Activated CD8-positive, alpha-beta T cell treated with anti-CD3 and anti-CD28 coated beads for 36 hours (primary cell): Measurements from ENCODE around the gene RAB3D. TPM values are rescaled to one million over a fixed set of nuclear protein-coding genes. Genes with fewer than 3 reads are reported as not detected.
"Not testable (repeated sequence)": the region's sequence is repeated elsewhere in the genome, so short reads cannot be mapped to it uniquely, and the experiment has no call there.

Source experiments
- ATAC-seq: fragments of 200-7000 bp; cut with Tn5 transposase; one replicate; pipeline ENCODE4 v1.10.0; 2021; ENCODE audit warnings: mild to moderate bottlenecking, moderate library complexity
- CTCF ChIA-PET: fragments of 350-600 bp; sonication (Branson Sonifier 250); formaldehyde crosslinking; loops from one replicate; lab custom pipeline; 2021; ENCODE audit warnings: antibody characterized with exemption; lab: Charles Lee
- POLR2A ChIA-PET: fragments of 350-600 bp; sonication (Branson Sonifier 250); formaldehyde crosslinking; loops from one replicate; lab custom pipeline; 2021; ENCODE audit warnings: antibody characterized with exemption; lab: Charles Lee
- DNase-seq: peaks from one replicate; pipeline ENCODE4 v3.0.0-alpha.2; 2020
- H3K27ac Mint-ChIP-seq: one replicate; pipeline ENCODE4 v1.8.0; 2021; ENCODE audit warnings: mild to moderate bottlenecking, mixed read lengths
- H3K27me3 Mint-ChIP-seq: one replicate; pipeline ENCODE4 v1.8.0; 2021; ENCODE audit warnings: mixed read lengths
- H3K36me3 Mint-ChIP-seq: one replicate; pipeline ENCODE4 v1.8.0; 2021; ENCODE audit warnings: low read depth, mixed read lengths
- H3K4me1 Mint-ChIP-seq: one replicate; pipeline ENCODE4 v1.8.0; 2021; ENCODE audit warnings: low read depth, mixed read lengths
- H3K4me3 Mint-ChIP-seq: one replicate; pipeline ENCODE4 v1.8.0; 2021; ENCODE audit warnings: mild to moderate bottlenecking, moderate library complexity, mixed read lengths
- H3K9me3 Mint-ChIP-seq: one replicate; pipeline ENCODE4 v1.8.0; 2021; ENCODE audit warnings: mixed read lengths
- intact Hi-C: fragments of 100-400 bp; cut with micrococcal nuclease; formaldehyde crosslinking; loops from one replicate; pipeline ENCODE4 v1.10.0; 2022
- total RNA-seq, 2 experiments: library from RNA; stranded (reverse); gene quantifications; one replicate each; pipeline ENCODE4 v1.2.3, GENCODE V29; 2021
- TF ChIP-seq, protein P1 (sequence below): fragments of 200-600 bp; IDR thresholded peaks from one replicate; pipeline ENCODE4 v1.8.0; 2022; ENCODE audit warnings: antibody characterized with exemption, mild to moderate bottlenecking

RAB3D gene
- total RNA-seq, 2 experiments from 2014 or later, result 6.7 to 7.0 TPM

DNA sequence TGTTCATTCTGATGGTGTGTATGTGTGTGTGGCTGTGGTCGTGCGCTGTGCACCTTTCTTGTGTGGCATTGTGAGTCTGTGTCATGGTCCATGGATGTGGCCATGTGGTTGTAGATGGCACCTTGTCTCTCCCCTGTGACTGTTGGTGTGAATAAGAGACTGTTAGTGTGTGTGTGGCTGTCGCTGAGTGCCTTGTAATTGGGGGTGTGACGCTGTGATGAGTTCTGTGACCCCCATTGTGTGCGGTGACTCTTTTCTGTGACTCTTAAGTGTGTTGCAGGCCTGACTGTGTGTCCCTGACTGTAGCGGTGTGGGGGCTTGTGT is 16.6 kb upstream of the RAB3D start:
- peak overlapping the region; percentile 39 for H3K4me3 Mint-ChIP-seq
- peaks cover 8% of the 10 kb centered on the region for H3K4me1 Mint-ChIP-seq
- ChIA-PET POLR2A (no interaction called here), CTCF (no interaction called here)
- peaks cover 10% of the 10 kb centered on the region for H3K27me3 Mint-ChIP-seq
- H3K27ac Mint-ChIP-seq, result no peak overlapping the region
- intact Hi-C loops, result no loop called here
- ATAC-seq (no peak), DNase-seq (no peak)
- H3K9me3 Mint-ChIP-seq, result no peaks in the 10 kb centered on the region
- no peaks in the 10 kb centered on the region for H3K36me3 Mint-ChIP-seq
- TF ChIP-seq, protein P1, sequence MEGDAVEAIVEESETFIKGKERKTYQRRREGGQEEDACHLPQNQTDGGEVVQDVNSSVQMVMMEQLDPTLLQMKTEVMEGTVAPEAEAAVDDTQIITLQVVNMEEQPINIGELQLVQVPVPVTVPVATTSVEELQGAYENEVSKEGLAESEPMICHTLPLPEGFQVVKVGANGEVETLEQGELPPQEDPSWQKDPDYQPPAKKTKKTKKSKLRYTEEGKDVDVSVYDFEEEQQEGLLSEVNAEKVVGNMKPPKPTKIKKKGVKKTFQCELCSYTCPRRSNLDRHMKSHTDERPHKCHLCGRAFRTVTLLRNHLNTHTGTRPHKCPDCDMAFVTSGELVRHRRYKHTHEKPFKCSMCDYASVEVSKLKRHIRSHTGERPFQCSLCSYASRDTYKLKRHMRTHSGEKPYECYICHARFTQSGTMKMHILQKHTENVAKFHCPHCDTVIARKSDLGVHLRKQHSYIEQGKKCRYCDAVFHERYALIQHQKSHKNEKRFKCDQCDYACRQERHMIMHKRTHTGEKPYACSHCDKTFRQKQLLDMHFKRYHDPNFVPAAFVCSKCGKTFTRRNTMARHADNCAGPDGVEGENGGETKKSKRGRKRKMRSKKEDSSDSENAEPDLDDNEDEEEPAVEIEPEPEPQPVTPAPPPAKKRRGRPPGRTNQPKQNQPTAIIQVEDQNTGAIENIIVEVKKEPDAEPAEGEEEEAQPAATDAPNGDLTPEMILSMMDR, result no peak

DNA sequence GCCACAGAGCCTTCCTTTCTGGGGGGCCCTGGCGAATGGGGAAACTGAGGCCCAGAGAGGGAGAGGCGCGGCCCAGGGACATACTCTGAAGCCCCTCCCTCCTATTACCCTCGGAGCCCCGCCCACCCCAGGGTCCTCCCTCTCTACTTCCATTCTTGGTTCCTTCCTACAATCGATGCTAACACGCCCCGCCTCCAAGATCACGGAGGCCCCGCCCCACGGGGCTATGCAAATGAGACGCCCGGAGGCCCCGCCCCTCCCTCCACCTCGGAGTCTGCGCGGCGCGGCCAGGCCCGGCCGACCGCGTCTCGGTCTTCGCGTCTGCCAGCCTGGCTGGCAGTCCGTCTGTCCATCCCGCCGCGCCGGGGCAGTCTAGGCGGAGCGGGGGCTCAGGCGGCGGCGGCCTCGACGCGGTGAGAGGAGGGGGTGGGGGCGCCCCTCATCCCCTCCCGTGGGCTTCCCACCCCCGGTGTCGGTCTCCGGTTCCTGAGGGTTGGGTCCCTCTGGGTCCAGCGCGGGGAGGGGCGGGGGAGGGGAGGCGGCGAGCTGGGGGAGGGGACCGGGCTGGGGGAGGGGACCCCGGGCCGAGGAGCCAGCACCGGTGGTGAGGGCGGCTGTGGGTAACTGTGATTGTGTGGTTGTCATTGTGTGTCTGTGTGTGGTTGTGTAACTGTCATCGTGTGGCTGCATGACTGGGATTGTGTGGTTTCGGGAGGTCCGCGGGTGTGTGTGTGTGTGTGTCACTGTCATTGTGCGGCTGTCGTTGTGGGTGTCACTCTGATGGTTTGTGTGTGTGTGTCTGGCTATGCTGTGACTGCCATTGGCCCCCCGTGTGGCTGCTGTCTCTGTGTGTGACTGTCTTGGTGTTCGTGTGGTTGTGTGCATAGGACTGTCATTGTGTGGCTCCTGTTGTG is 16.0 kb upstream of the RAB3D start, which contains the start of gene PLPPR2:
Gene PLPPR2 (plus strand): TSS at position 273 of the 914 bp plus-strand sequence. CDS start 2,242 bp downstream, outside the sequence.
- TF ChIP-seq, protein P1, result no peak
- Mint-ChIP-seq H3K4me1 (peaks cover 8% of the 10 kb centered on the region), H3K27ac (no peak within 1 kb of the TSS), H3K27me3 (peaks cover 10% of the 10 kb centered on the region), H3K9me3 (no peaks in the 10 kb centered on the region), H3K36me3 (no peaks in the 10 kb centered on the region), H3K4me3 (peak within 1 kb of the TSS; percentile 39)
- POLR2A ChIA-PET, result no interaction called here
- intact Hi-C loops, result no loop called here
- CTCF ChIA-PET, result no interaction called here
- ATAC-seq, result peak; percentile 97
- peak; percentile 92 for DNase-seq

- ATAC-seq, intact Hi-C loops, DNase-seq, H3K9me3 Mint-ChIP-seq, H3K4me1 Mint-ChIP-seq, H3K27ac Mint-ChIP-seq, H3K4me3 Mint-ChIP-seq, CTCF ChIA-PET, POLR2A ChIA-PET, H3K36me3 Mint-ChIP-seq: not testable (repeated sequence)
- peaks cover 10% of the 10 kb centered on the region for H3K27me3 Mint-ChIP-seq
These were observed 14.6 kb upstream of the RAB3D start for GRCh38 chr19:11354102-11354501.

DNA sequence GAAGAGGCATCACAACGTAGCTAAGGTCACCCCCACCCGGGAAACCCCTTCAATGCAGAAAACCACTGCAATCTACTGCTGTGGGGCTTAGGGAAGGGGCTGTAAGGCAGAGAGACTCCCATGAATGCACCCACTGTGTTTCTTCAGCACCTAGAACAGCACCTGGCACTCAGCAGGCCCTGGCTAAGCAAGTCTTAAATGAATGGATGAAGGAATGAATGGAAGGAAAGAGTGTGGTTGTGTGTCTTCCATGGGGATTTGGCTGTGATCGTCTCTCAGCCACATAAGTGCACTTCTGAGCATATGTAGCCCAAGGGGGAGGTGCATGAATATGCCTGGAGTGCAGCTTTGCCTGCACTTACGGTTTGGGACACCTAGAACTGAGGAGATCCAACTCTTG is 9.7 kb upstream of the RAB3D start:
- TF ChIP-seq, protein P1, result no peak
- DNase-seq (no peak), ATAC-seq (no peak)
- ChIA-PET CTCF (interaction anchor here (0.5 kb wide), 1 partner anchor 33 kb away, joined by 3 read pairs; no protein-coding TSS in a partner anchor), POLR2A (no interaction called here)
- peaks cover 24% of the 10 kb centered on the region for H3K4me1 Mint-ChIP-seq
- no peak overlapping the region for H3K4me3 Mint-ChIP-seq
- intact Hi-C loops, result no loop called here
- peaks cover 8% of the 10 kb centered on the region for H3K9me3 Mint-ChIP-seq
- no peak overlapping the region for H3K27ac Mint-ChIP-seq
- no peaks in the 10 kb centered on the region for H3K27me3 Mint-ChIP-seq
- peaks cover 11% of the 10 kb centered on the region for H3K36me3 Mint-ChIP-seq

DNA sequence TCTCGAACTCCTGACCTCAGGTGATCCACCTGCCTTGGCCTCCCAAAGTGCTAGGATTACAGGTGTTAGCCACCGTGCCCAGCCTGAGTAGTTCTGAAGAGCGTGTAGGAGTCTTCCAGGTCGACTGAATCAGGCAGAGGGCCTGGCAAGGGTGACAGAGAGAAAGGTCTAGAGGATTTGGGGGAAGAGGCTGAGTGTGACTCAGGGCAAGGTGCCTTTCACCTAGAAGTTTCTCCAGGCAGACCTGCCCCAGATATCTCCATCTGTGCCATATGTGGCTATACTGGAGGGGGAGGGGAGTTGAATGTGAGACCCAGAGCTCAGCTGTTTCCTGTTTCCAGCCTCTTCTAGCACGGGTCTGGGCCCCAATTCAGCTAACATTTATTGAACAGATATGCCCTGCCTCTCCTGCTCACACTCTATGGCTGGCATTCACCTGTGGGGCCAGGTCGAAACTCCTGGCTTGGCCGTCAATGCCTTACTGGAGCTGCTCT is 8.1 kb upstream of the RAB3D start:
- TF ChIP-seq, protein P1, result no peak
- ATAC-seq (no peak), DNase-seq (no peak)
- Mint-ChIP-seq H3K9me3 (peaks cover 8% of the 10 kb centered on the region), H3K4me1 (peaks cover 24% of the 10 kb centered on the region), H3K27me3 (no peaks in the 10 kb centered on the region), H3K36me3 (peaks cover 11% of the 10 kb centered on the region), H3K27ac (no peak overlapping the region), H3K4me3 (peak overlapping the region; percentile 97)
- intact Hi-C loops, result no loop called here
- ChIA-PET POLR2A (interaction anchor here (1.1 to 1.9 kb wide), 2 partner anchors 21 to 27 kb away, joined by 3 to 9 read pairs; partner anchors contain the start of gene SWSAP1), CTCF (interaction anchor here (0.7 kb wide), 1 partner anchor 34 kb away, joined by 3 read pairs; no protein-coding TSS in a partner anchor)
